ENCODE results near the gene SLC25A41.

Gene SLC25A41

GRCh38 chr19:6425732-6426620 lies 7.6 kb downstream of the SLC25A41 start:
- peak; percentile 61 for DNase-seq

DNA sequence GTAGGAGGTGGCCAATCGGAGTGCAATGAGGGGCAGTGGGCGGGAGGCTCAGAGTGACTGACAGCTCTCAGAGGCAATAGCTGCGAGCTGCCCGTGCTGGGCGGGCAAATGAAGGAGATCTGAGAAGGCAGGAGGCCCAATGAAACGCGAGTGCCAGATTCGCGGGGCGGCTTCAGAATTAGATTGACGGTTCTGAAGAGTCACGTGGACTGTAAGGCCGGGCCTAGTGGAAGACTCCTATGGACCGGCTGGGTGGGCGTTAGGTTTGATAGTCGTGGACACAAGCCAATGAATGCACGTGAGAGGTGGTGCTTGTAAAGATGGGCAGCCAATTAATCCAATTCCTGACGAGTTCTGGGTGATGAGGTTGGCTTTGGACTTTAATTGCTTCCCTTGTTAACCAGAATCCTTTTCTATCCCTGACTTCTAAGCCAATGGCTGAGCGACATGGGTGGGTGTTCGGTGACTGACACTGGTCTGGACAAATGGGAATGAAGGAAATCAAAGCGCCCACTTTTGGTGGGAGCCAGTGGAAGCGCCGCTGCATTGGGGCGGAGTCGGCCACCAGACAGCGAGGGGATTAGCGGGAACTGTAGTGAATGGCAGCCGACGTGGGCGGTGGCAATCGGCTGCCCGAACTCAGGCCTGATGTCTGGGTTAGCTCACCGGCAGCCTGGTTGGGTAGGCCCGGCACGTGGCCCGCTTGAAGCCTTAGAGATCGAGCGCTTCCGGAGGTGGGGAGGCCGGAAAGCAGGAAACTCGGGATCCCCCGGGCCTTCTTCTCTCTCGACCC lies 8.4 kb downstream of the SLC25A41 start:
- peak; percentile 100 for DNase-seq

DNA sequence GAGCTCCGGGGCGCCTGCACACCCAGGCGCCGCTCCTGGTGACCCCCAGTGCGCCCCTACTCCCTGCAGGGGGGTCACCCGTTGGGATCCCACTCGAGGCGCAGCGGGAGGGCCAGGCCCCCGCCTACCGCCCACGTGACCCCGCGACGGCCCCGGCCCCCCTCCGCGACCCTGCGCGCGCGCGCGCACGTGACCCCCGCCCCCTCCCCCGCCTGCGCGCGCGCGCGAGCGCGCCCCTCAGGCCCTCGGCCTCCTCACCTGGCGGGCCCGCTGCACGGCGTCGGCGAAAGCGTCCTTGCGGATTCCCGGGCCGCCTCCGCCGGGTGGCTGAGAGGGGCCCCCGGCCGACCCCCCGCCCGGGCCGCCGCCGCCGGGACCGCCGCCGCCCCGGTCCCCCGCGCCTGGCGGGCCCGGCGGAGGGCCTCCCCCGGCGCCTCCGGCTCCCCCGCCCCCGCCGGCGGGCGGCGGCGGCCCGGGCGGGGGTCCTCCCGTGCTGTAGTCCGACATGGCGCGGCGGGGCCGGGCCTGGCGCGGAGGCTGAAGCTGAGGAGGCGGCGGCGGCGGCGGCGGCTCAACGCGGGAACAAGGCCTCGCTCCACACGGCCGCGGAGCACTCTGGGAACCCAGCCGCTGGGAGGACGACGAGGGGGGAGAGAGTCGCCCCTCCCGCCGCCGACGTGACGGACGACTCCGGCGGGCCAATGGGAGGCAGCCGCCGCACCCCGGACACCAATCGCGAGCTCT lies 9.2 kb downstream of the SLC25A41 start, which contains the start of gene KHSRP:
KHSRP (minus strand) TSS at position 617 of the 744 bp plus-strand sequence; CDS start at position 507, 110 bp downstream.
- no peak for DNase-seq

DNA sequence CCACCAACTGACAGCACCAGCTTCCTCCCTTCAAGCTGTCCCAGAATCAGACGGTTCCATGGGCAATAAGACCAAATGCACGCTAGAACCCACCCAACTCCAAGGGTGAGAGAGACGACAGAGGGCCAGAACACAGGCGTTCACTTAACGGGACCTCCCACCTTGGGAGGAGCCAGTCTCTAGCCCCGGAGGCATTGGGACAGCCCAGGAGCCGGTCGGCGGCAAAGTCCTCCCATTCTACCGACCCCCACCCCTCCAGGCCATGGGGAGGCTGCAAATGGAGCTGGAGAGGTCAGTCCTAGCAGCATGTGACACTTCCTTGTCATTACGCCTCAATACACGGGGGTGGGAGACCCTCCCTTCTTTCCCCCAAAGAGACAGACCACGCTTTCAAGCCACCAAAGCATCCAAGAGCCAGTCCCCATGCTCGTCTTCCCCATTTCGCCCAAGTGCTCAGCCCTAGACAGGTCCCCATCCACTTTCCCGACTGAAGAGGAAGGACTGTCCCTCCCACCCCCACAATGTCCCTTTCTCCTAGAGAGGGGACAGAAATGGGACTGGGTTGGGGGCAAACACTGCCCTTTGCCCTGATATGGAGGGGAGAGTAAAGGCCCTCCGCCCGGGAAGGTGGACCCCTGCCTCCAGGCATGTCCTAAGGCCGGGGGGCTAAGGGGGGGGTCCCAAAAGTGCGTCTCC lies 9.9 kb downstream of the SLC25A41 start:
- DNase-seq: no peak

DNA sequence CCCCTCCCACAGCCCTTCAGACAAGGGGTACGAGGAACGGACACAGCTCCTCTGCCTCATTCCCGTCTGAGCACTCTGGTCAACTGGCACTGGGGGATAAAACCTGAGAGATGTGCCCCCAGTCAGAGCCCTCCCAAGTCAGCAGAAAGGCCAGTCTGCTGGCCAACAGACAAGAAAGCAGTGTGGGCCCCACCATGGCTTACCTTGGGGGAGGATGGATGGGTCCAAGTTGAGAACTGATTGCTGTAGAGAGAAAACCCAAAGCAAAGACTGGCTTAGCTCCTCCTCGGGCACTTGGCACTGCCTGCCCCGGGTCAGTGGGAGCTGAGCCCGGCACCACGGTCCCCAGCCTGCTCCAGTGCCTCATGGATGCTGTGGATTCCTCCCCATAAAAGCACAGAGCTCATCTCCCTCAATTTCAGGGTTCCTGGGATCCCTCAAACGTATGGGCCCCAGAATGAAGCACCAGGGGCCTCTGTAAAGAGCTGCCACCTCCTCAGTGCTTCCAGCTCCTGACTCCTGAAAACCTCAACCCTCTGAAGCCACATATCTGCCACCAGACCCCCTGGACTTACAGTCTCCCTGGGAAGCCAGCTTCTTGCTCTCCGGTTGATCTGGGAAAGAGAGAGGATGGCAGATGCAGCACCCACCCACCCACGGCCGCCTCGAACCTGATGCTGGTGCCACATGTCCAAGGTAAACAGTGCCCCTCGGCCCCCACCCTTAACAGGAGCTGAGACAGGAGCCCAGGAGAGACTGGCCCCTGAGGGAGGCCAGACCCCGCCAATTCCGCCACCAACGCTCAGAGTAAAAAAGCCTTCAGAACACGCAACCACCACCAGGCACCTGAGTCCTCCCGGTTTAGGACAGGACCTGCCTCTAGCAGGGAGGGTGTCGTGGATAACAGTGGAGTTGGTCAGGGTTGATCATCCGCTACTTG lies 12.2 kb downstream of the SLC25A41 start:
- DNase-seq: no peak

DNA sequence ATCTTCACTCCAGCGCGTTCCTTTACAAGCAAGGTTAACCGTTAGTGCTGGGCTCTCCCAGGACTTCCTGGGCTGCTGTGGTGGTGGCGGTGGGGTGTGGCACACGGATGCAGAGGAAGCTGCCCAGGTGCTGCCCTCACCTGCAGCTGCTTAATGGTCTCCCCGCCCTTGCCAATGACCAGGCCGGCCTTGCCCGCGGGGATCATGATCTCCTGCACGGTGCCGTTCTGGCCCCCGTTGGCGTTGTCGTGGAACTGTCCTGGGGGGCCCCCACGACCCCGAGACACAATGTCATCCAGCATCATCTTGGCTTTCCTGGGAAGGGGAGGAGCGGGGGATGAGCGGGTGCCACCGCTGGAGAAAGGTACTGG lies 15.0 kb downstream of the SLC25A41 start:
- DNase-seq: no peak

DNA sequence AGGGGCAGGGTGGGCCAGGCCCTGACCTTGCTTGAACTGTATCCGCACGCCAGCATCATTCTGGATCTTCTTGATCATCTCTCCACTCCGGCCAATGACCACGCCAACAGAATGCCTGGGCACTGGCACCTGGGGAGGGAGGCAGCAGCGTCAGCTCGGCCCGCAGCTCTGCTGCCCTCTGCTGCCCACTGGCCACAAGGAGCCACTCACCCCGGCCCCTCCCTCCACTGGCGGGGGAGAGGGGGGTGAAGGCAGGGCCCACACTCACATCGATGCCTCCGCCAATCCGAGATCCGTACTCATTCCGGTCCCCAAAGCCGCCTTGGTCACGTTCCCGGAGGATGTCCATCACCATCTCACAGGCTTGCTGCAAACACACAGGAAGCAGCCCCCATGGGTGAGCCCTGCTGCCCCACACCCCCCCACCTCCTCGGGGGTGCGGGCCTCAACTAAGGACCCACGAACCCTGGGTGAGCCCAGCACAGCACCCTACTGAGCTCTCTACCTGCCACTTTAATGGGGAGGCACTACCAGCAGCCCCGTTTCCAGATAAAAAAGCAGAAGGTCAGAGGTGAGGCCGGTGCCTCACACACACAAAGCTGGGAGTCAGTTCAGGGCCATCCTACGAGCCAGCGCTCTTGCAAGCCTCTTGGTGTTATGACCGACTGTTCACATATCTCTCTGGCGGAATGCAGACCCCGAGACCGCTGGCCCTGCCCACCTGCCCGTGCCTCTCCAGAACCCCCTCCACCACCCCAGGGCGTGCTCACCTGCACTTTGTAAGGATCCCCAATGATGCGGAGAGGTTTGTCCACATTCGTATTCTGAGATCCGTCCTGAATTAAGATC lies 15.6 kb downstream of the SLC25A41 start:
- no peak for DNase-seq

- DNase-seq: no peak
Measured at GRCh38 chr19:6416658-6417405, 16.7 kb downstream of the SLC25A41 start.

- DNase-seq: no peak
Measured at GRCh38 chr19:6415591-6416190, 17.9 kb downstream of the SLC25A41 start.

DNA sequence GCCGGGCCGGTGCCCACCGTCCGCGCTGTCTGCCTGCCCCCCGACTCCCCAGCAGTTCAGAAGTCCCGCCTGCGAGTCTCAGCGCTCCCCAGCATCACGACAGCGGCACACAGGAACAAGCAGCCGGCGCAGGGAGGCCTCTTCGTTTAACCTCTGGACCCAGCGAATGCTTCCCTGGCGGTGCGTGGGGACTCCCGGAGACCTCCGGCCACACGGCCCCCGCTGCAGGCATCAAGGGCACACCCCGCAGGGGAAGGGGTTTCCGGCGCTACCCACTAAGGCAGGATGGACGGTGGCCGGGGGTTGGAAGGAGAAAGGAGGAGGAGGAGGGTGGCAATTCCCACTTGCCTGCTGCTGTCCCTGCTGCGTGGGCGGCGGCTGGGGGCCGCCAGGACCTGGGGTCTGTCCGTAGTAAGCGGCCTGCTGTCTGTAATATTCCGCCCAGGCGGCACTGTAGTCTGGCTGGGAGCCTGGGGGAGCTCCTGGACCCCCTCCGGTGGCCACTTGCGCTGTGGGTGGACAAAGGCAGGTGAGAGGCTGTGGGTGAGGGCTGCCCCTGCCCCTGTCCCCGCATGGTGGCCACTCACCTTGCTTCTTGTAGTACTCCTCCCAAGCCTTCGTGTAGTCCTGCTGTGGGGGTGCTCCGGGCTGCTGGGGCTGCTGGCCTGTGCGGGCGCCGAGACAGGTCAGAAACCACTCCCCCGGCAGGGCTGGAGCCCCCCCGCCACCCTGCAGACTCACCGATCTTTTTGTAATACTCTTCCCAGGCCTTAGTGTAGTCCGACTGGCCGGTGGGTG lies 18.6 kb downstream of the SLC25A41 start:
- DNase-seq: no peak

DNA sequence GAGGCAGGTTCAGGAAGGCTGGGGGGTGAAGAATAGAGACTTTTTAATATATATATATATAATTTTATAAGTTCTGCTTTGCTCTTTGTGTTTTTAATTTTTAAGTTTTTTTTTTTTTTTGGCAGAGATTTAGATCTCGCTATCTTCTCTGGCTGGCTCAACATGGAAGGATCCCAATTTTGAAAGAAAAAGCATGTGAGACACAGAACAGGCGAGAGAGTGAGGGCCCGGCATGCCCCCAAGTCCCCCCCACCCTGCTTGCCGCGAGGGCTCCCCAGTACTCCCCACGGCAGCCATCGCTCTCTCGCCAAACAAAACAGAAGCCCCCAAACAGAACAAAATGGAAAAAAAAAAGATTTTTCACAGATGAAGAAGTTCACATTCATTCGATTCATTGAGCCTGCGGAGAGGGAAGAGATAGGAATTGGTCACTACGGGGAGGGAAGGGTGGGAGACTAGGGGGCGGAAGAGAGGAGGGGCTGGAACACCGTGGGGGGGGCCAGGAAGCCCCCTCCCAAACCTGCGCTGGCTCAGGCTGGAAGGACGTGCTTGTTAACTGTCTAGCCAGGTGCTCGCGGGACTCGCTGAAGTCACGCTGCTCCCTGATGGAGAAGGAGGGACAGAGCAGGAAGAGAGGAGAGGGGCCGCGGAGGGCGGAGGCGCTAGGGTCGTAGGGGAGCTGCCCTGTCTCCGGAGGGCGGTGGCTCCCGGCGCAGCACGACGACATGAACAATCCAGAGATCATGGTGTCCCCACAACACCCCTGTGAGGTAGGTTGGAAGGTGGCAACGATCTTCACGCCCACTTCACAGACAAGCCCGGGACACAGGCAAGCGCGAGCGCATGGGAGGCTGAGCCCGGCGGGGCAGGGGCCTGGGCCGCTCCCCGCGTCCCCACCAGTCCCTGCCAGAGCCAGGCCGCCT lies 19.6 kb downstream of the SLC25A41 start:
- DNase-seq: no peak

DNA sequence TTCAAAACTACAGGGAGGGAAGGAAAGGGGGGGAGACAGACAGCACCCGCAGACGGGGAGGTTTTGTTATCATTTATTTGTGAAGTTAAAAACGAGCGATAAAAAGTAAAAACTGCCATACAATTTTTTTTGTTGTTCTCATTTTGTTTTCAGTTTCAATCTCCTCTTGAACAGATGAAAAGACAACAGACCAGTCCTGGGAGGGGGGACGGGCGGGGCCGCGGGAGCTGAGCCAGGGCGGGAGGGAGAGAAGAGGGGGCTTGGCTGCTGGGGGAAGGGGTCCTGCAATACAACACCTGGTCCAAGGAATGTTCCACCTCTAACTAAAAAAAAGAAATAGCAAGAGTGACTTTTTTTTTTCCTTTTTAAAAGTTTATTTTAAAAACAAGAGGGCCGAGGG lies 20.3 kb downstream of the SLC25A41 start:
- DNase-seq: no peak

DNA sequence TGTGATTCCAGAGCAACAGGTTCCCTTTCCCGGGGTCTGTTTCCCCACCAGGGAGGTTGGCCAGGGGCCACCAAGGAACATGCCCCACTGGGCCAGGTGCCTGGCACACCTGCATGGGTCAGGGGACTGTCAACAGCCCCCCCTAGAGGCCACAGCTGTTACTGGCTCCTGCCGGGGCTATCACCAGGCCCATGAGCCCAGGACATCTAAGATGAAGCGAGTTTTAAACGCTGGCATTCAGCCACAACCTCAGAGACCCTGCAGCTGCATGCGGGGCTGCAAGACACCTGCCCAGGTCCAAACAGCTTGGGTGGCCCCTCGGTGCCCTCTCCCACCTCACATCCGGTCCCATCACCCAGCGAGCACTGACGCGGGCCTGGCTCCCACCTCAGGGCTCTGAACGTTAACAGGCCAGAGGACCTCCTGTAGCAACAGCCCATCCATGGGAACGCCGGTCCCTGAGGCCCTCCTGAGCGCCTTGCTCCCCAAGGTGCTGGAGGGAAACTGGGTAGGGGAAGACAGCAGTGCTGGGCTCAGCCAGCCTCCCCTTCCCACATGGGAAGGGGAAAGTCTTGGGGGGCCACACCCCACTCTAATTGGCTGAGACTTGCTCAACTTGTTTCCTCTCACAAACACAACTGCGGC lies 21.0 kb downstream of the SLC25A41 start:
- DNase-seq: peak; percentile 2

DNA sequence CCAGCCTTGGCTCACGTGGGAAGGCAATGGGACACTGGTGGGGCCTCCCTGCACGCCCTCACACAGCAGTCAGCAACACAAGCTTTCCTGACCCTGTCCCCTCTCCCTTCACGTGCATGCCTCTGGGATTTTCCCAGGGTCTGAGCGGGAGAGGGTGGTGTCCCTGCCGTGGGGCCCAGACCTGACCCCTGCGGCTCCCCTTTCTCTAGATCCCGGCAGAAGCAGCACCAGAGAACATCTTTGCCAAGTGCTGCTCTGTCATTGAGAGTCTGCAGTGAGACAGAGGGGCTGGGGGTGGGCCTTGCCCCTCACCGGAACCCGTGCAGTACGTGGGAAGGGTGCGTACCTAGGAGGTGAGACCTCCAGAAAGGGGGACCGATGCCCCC lies 21.5 kb downstream of the SLC25A41 start:
- DNase-seq: no peak

DNA sequence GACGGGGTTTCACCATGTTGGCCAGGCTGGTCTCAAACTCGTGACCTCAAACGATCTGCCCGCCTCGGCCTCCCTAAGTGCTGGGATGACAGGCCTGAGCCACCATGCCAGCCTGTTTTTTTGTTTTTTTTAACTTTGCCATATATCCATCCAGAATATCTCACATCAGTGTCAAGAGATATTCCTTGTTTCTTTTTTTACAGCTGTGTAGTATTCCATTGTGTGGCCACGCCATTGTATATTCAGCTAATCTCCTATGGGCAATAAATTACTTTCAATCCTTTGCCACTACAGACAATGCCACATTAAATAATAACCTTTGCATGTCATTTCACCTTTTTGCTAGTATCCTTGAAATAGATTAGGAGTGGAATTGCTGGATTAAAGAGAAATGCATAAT lies 24.2 kb downstream of the SLC25A41 start:
- no peak for DNase-seq

DNA sequence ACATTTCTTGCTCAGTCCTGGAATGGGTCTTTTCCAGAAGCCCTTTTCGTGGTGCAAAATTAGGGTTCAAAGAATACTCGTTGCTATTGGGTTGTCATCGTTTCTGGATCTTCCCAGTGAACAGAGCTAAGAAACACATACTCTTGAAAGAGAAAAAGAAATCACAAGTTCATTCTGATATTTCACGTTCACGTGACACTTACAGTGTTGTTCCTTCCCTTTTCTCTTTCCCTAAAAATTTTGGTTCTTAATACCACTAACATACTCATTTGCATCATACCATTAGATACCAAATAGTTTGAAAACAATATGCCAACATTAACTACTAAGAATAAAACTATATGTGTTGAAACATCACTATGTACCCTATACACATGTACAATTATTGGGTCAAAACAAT lies 27.2 kb downstream of the SLC25A41 start:
- DNase-seq: no peak
